Smooth muscle cell (in vitro differentiated cells): Measurements from ENCODE around the gene VOPP1. TPM values are rescaled to one million over a fixed set of nuclear protein-coding genes. Genes with fewer than 3 reads are reported as not detected.

Experiments
- DNase-seq: peaks from one replicate; lab custom pipeline; 2025; ENCODE audit not compliant: unreplicated experiment; lab: John Stamatoyannopoulos, UW
- H2AFZ ChIP-seq: fragments of 200-600 bp; sonication (generic); 2 replicates; pipeline ENCODE4 v1.6.0; 2016; ENCODE audit warnings: antibody characterized with exemption, low read depth, mild to moderate bottlenecking
- H3F3A ChIP-seq: fragments of 200-600 bp; sonication (generic); 2 replicates; pipeline ENCODE4 v1.6.0; 2017; ENCODE audit warnings: antibody characterized with exemption, low read depth
- H3K27ac ChIP-seq: fragments of 200-600 bp; sonication (generic); 2 replicates; pipeline ENCODE4 v1.5.1; 2016; ENCODE audit warnings: low read depth, mild to moderate bottlenecking
- H3K27me3 ChIP-seq: fragments of 200-600 bp; sonication (generic); 2 replicates; pipeline ENCODE4 v1.6.1; 2016; ENCODE audit warnings: low read depth, mild to moderate bottlenecking
- H3K36me3 ChIP-seq: fragments of 200-600 bp; sonication (generic); 2 replicates; pipeline ENCODE4 v1.5.1; 2016; ENCODE audit warnings: low read depth
- H3K4me1 ChIP-seq: fragments of 200-600 bp; sonication (generic); 2 replicates; pipeline ENCODE4 v1.5.1; 2016; ENCODE audit warnings: low read depth
- H3K4me2 ChIP-seq: fragments of 200-600 bp; sonication (generic); 2 replicates; pipeline ENCODE4 v1.6.0; 2016; ENCODE audit warnings: mild to moderate bottlenecking
- H3K4me3 ChIP-seq: fragments of 200-600 bp; sonication (generic); 2 replicates; pipeline ENCODE4 v1.5.1; 2016; ENCODE audit warnings: mild to moderate bottlenecking
- H3K79me2 ChIP-seq: fragments of 200-600 bp; sonication (generic); 2 replicates; pipeline ENCODE4 v1.6.0; 2016; ENCODE audit warnings: low read depth, mild to moderate bottlenecking
- H3K9ac ChIP-seq: fragments of 200-600 bp; sonication (generic); 2 replicates; pipeline ENCODE4 v1.6.0; 2016; ENCODE audit warnings: low read depth
- H3K9me3 ChIP-seq: fragments of 200-600 bp; sonication (generic); replicated peaks from 2 replicates; pipeline ENCODE4 v1.5.1; 2016; ENCODE audit warnings: low read depth
- H4K20me1 ChIP-seq: fragments of 200-600 bp; sonication (generic); 2 replicates; pipeline ENCODE4 v1.6.0; 2016; ENCODE audit warnings: low read depth
- CTCF ChIP-seq: fragments of 200-600 bp; sonication (generic); IDR thresholded peaks from 2 replicates; pipeline ENCODE4 v1.5.1; 2017; ENCODE audit warnings: borderline replicate concordance, mild to moderate bottlenecking, antibody characterized with exemption; ENCODE audit not compliant: insufficient read depth, poor library complexity, severe bottlenecking
- WGBS: methylation state at CpG from one replicate; pipeline ENCODE4 v1.1.7; 2016; ENCODE audit warnings: low lambda C conversion rate; 5-methylcytosine and 5-hydroxymethylcytosine counted together
- polyA plus RNA-seq: library from polyadenylated mRNA; unstranded; fragments of >200 nt; fragmentation: Nextera tagmentation; extraction: Ambion mirVana; gene quantifications from 2 replicates; pipeline ENCODE4 v1.2.1, GENCODE V29; 2016
- total RNA-seq: library from RNA; depleted of rRNA; stranded (reverse); fragments of >200 nt; gene quantifications from 2 replicates; pipeline ENCODE4 v1.2.3, GENCODE V29; 2014

The VOPP1 gene
- total and polyA plus RNA-seq, 2 experiments from 2014 or later, result 18.3 to 26.6 TPM

DNA sequence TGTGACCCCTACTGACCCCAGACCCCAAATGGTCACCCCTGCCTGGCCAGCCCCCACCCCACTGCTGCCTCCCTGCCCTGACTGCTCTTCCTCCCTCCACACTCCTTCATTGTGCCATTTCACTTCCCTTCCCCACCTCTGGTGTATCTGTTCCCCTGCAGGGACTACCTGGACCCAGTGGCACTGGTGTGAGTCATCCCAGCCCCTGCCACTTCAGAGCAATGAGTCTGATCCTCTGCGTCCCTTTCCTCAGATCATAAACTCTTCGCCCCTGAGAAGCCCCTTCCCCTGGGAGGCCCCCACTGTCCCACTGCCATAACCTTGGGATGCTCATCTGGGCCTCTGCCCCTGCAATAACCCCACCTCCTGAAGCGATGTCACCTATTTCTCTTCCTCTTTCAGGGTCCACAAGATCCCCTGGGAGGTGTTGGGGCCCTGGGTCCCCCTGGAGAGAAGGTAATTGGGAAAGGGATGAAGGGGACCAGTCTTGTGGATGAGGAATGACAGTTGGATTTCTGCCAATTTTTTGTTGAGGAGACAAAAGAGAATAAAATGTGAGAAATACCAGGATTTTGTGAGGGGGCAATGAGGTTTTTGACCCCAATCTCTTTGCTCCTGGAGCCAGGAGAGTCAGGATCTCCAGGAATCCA, 19.1 kb upstream of the VOPP1 start:
- no peaks in the 10 kb centered on the region for H3K4me1 ChIP-seq
- WGBS, result 76% methylated on average over 3 of the region's 3 CpGs
- no peak for DNase-seq

GRCh38 chr7:55590517-55591281, 18.4 kb upstream of the VOPP1 start:
- no peaks in the 10 kb centered on the region for H3K79me2 ChIP-seq
- no peak for DNase-seq
- no peaks in the 10 kb centered on the region for H4K20me1 ChIP-seq
- no peak for TF ChIP-seq CTCF
- no peak overlapping the region for H2AFZ ChIP-seq
- 65% methylated on average over 7 of the region's 8 CpGs for WGBS
- H3K4me3 ChIP-seq, result no peak overlapping the region
- H3K27ac ChIP-seq, result no peak overlapping the region
- H3F3A ChIP-seq, result no peaks in the 10 kb centered on the region
- no peaks in the 10 kb centered on the region for H3K36me3 ChIP-seq
- peaks cover 10% of the 10 kb centered on the region for H3K27me3 ChIP-seq
- H3K9ac ChIP-seq, result no peak overlapping the region
- no peaks in the 10 kb centered on the region for H3K4me1 ChIP-seq
- no peaks in the 10 kb centered on the region for H3K9me3 ChIP-seq
- H3K4me2 ChIP-seq, result no peak overlapping the region

More for the DNA sequence above, 19.1 kb upstream of the VOPP1 start:
- Histone ChIP-seq H3K4me3 (no peak overlapping the region), H2AFZ (no peak overlapping the region), H3K27me3 (peaks cover 10% of the 10 kb centered on the region), H3K27ac (no peak overlapping the region), H3F3A (no peaks in the 10 kb centered on the region), H3K79me2 (no peaks in the 10 kb centered on the region), H3K36me3 (no peaks in the 10 kb centered on the region), H4K20me1 (no peaks in the 10 kb centered on the region), H3K9me3 (no peaks in the 10 kb centered on the region), H3K9ac (no peak overlapping the region), H3K4me2 (no peak overlapping the region)
- no peak for TF ChIP-seq CTCF

DNA sequence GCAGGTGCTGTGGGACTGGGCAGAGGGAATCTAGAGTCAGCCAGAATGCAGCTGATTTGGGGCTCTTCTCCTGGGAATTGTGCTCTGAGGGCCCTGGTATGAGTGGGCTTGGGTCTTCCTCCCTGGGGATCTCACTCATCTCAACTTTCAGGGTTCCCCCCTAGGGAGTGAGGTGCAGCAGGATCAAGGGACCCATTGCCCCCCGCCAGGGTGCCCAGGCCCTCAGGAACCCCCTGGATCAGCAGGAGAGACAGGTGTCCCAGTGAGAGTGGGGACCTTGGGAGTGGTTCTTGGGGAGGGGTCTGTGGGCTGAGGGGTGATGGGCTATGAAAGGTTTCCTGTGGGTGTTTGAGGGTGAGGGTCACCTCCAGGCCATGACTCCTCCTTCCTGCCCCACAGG, 17.6 kb upstream of the VOPP1 start:
- Histone ChIP-seq H3K27ac (no peak overlapping the region), H3K4me3 (no peak overlapping the region), H3K9ac (no peak overlapping the region), H3K4me2 (no peak overlapping the region), H3K36me3 (no peaks in the 10 kb centered on the region), H2AFZ (no peak overlapping the region), H3K27me3 (peaks cover 10% of the 10 kb centered on the region), H3K4me1 (no peaks in the 10 kb centered on the region), H4K20me1 (no peaks in the 10 kb centered on the region), H3F3A (no peaks in the 10 kb centered on the region), H3K79me2 (no peaks in the 10 kb centered on the region), H3K9me3 (no peaks in the 10 kb centered on the region)
- DNase-seq, result no peak
- TF ChIP-seq CTCF, result no peak
- 90% methylated on average over 1 of the region's 1 CpG for WGBS
